ENCODE results near the gene CEBPA. TPM values are rescaled to one million over a fixed set of nuclear protein-coding genes. Genes with fewer than 3 reads are reported as not detected.

Gene CEBPA
- total and polyA plus RNA-seq, 2 experiments from 2014 or later, result 0.50 to 2.6 TPM

DNA sequence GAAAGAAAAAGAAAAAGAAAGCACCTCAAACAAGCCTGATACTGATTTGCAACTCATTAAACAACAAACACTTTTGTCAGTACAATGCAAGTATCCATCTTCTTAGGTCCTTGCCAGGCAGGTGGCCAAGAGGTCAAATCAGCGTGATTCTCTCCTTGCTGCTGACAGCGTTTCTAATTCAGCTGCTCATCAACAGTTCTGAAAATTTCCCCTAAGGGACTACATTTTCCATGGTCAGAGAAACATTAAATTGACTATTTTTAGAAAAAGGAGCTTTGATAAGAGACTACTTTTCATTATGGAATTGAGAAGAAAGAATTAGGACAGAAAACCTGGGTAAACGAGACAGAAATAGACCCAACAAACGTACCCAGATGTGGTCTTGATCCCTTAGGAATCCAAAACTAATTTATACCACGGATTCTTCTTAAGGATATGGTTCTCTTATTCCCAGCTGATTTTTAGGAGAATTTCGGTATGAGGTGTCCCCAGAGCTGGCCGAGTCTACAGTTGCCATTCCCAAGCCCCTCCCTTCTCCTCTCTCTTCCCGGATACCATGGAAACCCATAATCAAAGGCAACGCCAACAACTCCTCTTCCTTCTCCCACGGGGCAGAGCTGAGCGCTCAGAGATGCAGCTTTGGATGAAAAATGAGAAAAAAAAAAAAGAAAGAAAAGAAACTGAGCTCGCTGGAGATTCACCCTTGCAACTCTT, 41.7 kb upstream of the CEBPA start:
- Histone ChIP-seq H3F3A (replicated peaks; ENCODE audit: low read depth) (no peaks in the 10 kb centered on the region), H3K27ac (ENCODE audit: low read depth) (no peak overlapping the region), H3K4me1 (ENCODE audit: insufficient read depth) (no peaks in the 10 kb centered on the region), H3K9me2 (ENCODE audit: insufficient read depth) (no peaks in the 10 kb centered on the region), H3K27me3 (ENCODE audit: insufficient read depth) (no peaks in the 10 kb centered on the region), H3K36me3 (ENCODE audit: insufficient read depth) (no peaks in the 10 kb centered on the region), H3K79me2 (replicated peaks; ENCODE audit: insufficient read depth) (no peaks in the 10 kb centered on the region), H4K20me1 (replicated peaks; ENCODE audit: insufficient read depth) (no peaks in the 10 kb centered on the region), H3K4me2 (no peak overlapping the region), H3K4me3 (no peak overlapping the region), H2AFZ (no peak overlapping the region)
- Mint-ChIP-seq H3K4me3 (no peak overlapping the region), H3K27me3 (ENCODE audit: insufficient read depth, low read depth, poor library complexity) (peaks cover 3% of the 10 kb centered on the region), H3K4me1 (peaks cover 5% of the 10 kb centered on the region), H3K36me3 (ENCODE audit: low read depth) (no peaks in the 10 kb centered on the region), H3K27ac (no peak overlapping the region), H3K9me3 (no peaks in the 10 kb centered on the region)
- peak; percentile 59 for DNase-seq (ENCODE audit: low spot score)
- peak; percentile 85 for ATAC-seq
- no peak for TF ChIP-seq CREB1 (CRISPR knock-in tag; IDR thresholded peaks at IDR 0.05; ENCODE audit: low read depth)
- TF ChIP-seq ZNF331 (CRISPR knock-in tag; IDR thresholded peaks at IDR 0.05; ENCODE audit: low read depth), result no peak
- TF ChIP-seq, protein P1, sequence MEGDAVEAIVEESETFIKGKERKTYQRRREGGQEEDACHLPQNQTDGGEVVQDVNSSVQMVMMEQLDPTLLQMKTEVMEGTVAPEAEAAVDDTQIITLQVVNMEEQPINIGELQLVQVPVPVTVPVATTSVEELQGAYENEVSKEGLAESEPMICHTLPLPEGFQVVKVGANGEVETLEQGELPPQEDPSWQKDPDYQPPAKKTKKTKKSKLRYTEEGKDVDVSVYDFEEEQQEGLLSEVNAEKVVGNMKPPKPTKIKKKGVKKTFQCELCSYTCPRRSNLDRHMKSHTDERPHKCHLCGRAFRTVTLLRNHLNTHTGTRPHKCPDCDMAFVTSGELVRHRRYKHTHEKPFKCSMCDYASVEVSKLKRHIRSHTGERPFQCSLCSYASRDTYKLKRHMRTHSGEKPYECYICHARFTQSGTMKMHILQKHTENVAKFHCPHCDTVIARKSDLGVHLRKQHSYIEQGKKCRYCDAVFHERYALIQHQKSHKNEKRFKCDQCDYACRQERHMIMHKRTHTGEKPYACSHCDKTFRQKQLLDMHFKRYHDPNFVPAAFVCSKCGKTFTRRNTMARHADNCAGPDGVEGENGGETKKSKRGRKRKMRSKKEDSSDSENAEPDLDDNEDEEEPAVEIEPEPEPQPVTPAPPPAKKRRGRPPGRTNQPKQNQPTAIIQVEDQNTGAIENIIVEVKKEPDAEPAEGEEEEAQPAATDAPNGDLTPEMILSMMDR (conservative IDR thresholded peaks at IDR 0.05; ENCODE audit: low read depth in 2 of 2), result no peak

DNA sequence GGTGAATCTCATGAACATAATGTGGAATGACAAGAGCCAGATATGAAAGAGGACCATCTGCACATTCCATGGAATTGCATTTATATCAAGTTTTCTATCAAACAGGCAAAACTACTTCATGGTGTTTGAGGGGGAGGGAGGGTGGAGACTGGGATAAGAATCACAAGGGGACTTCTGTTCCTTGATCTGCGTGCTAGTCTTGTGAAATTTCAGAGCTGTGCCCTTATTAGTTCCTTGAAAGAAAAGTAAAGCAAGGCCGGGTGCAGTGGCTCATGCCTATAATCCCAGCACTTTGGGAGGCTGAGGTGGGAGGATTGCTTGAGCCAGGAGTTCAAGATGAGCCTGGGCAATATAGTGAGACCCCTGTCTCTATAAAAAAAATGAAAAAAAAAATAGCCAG, 41.0 kb upstream of the CEBPA start:
- no peaks in the 10 kb centered on the region for H3K36me3 ChIP-seq (ENCODE audit: insufficient read depth)
- Mint-ChIP-seq H3K27me3 (ENCODE audit: insufficient read depth, low read depth, poor library complexity) (peaks cover 3% of the 10 kb centered on the region), H3K4me3 (no peak overlapping the region), H3K36me3 (ENCODE audit: low read depth) (no peaks in the 10 kb centered on the region), H3K4me1 (peaks cover 5% of the 10 kb centered on the region), H3K9me3 (no peaks in the 10 kb centered on the region), H3K27ac (no peak overlapping the region)
- no peaks in the 10 kb centered on the region for H3K27me3 ChIP-seq (ENCODE audit: insufficient read depth)
- ATAC-seq (no peak), DNase-seq (ENCODE audit: low spot score) (no peak)
- TF ChIP-seq ZNF331 (CRISPR knock-in tag; IDR thresholded peaks at IDR 0.05; ENCODE audit: low read depth) (no peak), CREB1 (CRISPR knock-in tag; IDR thresholded peaks at IDR 0.05; ENCODE audit: low read depth) (no peak)
- H3K79me2 ChIP-seq (replicated peaks; ENCODE audit: insufficient read depth), result no peaks in the 10 kb centered on the region
- H3F3A ChIP-seq (replicated peaks; ENCODE audit: low read depth), result no peaks in the 10 kb centered on the region
- H3K4me1 ChIP-seq (ENCODE audit: insufficient read depth), result no peaks in the 10 kb centered on the region
- H3K9me2 ChIP-seq (ENCODE audit: insufficient read depth), result no peaks in the 10 kb centered on the region
- no peak overlapping the region for H2AFZ ChIP-seq
- H4K20me1 ChIP-seq (replicated peaks; ENCODE audit: insufficient read depth), result no peaks in the 10 kb centered on the region
- H3K4me3 ChIP-seq, result no peak overlapping the region
- H3K4me2 ChIP-seq, result no peak overlapping the region
- no peak overlapping the region for H3K27ac ChIP-seq (ENCODE audit: low read depth)

DNA sequence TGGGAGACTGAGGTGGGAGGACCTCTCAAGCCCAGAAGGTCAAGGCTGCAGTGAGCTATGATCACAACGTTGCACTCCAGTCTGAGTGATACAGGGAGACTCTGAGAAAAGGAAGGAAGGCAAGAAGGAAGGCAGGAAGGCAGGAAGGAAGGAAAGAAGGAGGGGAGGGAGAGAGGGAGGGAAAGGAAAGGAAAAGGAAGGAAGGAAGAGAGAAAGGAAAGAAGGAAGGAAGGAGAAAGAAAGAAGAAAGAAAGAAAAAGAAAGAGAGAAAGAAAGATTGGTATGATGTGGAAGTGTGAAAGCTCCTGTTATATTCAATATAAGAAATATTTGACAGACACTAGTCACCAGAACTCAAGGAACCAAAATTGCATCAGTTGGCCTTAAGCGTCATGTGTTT, 38.7 kb upstream of the CEBPA start:
- Histone ChIP-seq H3K4me2 (no peak overlapping the region), H3K27ac (ENCODE audit: low read depth) (no peak overlapping the region), H3F3A (replicated peaks; ENCODE audit: low read depth) (no peaks in the 10 kb centered on the region), H3K36me3 (ENCODE audit: insufficient read depth) (no peaks in the 10 kb centered on the region), H3K4me1 (ENCODE audit: insufficient read depth) (no peaks in the 10 kb centered on the region), H3K27me3 (ENCODE audit: insufficient read depth) (no peaks in the 10 kb centered on the region), H2AFZ (no peak overlapping the region), H3K79me2 (replicated peaks; ENCODE audit: insufficient read depth) (no peaks in the 10 kb centered on the region), H4K20me1 (replicated peaks; ENCODE audit: insufficient read depth) (no peaks in the 10 kb centered on the region), H3K9me2 (ENCODE audit: insufficient read depth) (no peaks in the 10 kb centered on the region), H3K4me3 (no peak overlapping the region)
- no peak overlapping the region for H3K4me3 Mint-ChIP-seq
- no peak for ATAC-seq
- no peak overlapping the region for H3K27ac Mint-ChIP-seq
- H3K27me3 Mint-ChIP-seq (ENCODE audit: insufficient read depth, low read depth, poor library complexity), result peaks cover 1% of the 10 kb centered on the region
- no peaks in the 10 kb centered on the region for H3K36me3 Mint-ChIP-seq (ENCODE audit: low read depth)
- no peak for DNase-seq (ENCODE audit: low spot score)
- H3K9me3 Mint-ChIP-seq, result no peaks in the 10 kb centered on the region
- H3K4me1 Mint-ChIP-seq, result peaks cover 5% of the 10 kb centered on the region
- no peak for TF ChIP-seq CREB1 (CRISPR knock-in tag; IDR thresholded peaks at IDR 0.05; ENCODE audit: low read depth)
- no peak for TF ChIP-seq NANOG (IDR thresholded peaks at IDR 0.05; ENCODE audit: borderline replicate concordance)
- TF ChIP-seq, protein P2, sequence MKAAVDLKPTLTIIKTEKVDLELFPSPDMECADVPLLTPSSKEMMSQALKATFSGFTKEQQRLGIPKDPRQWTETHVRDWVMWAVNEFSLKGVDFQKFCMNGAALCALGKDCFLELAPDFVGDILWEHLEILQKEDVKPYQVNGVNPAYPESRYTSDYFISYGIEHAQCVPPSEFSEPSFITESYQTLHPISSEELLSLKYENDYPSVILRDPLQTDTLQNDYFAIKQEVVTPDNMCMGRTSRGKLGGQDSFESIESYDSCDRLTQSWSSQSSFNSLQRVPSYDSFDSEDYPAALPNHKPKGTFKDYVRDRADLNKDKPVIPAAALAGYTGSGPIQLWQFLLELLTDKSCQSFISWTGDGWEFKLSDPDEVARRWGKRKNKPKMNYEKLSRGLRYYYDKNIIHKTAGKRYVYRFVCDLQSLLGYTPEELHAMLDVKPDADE (IDR thresholded peaks at IDR 0.05), result no peak
- TF ChIP-seq, protein P3, sequence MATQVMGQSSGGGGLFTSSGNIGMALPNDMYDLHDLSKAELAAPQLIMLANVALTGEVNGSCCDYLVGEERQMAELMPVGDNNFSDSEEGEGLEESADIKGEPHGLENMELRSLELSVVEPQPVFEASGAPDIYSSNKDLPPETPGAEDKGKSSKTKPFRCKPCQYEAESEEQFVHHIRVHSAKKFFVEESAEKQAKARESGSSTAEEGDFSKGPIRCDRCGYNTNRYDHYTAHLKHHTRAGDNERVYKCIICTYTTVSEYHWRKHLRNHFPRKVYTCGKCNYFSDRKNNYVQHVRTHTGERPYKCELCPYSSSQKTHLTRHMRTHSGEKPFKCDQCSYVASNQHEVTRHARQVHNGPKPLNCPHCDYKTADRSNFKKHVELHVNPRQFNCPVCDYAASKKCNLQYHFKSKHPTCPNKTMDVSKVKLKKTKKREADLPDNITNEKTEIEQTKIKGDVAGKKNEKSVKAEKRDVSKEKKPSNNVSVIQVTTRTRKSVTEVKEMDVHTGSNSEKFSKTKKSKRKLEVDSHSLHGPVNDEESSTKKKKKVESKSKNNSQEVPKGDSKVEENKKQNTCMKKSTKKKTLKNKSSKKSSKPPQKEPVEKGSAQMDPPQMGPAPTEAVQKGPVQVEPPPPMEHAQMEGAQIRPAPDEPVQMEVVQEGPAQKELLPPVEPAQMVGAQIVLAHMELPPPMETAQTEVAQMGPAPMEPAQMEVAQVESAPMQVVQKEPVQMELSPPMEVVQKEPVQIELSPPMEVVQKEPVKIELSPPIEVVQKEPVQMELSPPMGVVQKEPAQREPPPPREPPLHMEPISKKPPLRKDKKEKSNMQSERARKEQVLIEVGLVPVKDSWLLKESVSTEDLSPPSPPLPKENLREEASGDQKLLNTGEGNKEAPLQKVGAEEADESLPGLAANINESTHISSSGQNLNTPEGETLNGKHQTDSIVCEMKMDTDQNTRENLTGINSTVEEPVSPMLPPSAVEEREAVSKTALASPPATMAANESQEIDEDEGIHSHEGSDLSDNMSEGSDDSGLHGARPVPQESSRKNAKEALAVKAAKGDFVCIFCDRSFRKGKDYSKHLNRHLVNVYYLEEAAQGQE (IDR thresholded peaks at IDR 0.05; ENCODE audit: unreplicated experiment), result no peak
- no peak for TF ChIP-seq POLR2AphosphoS5 (IDR thresholded peaks at IDR 0.05; ENCODE audit: low read depth)
- no peak for TF ChIP-seq STAT1 (IDR thresholded peaks at IDR 0.05; ENCODE audit: unreplicated experiment)
- no peak for TF ChIP-seq ZNF331 (CRISPR knock-in tag; IDR thresholded peaks at IDR 0.05; ENCODE audit: low read depth)
- TF ChIP-seq EZH2phosphoT487 (IDR thresholded peaks at IDR 0.05; ENCODE audit: unreplicated experiment), result no peak
- no peak for TF ChIP-seq JUNB (IDR thresholded peaks at IDR 0.05; ENCODE audit: unreplicated experiment)
- no peak for TF ChIP-seq EZH2 (IDR thresholded peaks at IDR 0.05; ENCODE audit: low read depth, unreplicated experiment)
- no peak for TF ChIP-seq ZNF114 (CRISPR knock-in tag; IDR thresholded peaks at IDR 0.05)

All from GM23338 (cell line).